GM13977 (cell line): ENCODE results near the gene ACP3.
"Not testable (repeated sequence)": the region's sequence is repeated elsewhere in the genome, so short reads cannot be mapped to it uniquely, and the experiment has no call there.

Source experiments
- DNase-seq: peaks from one replicate; pipeline ENCODE4 v3.0.0; 2012; ENCODE audit warnings: low spot score
- in situ Hi-C: fragments of 300-500 bp; cut with MboI; formaldehyde crosslinking; loops from one replicate; pipeline ENCODE4 v1.12.0; 2022; ENCODE audit warnings: low sequenced_read_pairs, low pct_unique_long_range_greater_than_20kb, mixed read lengths, inconsistent platforms; ENCODE audit not compliant: unreplicated experiment
- TF ChIP-seq, protein P1 (sequence below): IDR thresholded peaks from 2 replicates; pipeline ENCODE4 v1.5.1; 2012; ENCODE audit warnings: mild to moderate bottlenecking, control low read depth; ENCODE audit not compliant: insufficient read depth; ENCODE audit errors: extremely low read depth, missing control alignments

The ACP3 gene

DNA sequence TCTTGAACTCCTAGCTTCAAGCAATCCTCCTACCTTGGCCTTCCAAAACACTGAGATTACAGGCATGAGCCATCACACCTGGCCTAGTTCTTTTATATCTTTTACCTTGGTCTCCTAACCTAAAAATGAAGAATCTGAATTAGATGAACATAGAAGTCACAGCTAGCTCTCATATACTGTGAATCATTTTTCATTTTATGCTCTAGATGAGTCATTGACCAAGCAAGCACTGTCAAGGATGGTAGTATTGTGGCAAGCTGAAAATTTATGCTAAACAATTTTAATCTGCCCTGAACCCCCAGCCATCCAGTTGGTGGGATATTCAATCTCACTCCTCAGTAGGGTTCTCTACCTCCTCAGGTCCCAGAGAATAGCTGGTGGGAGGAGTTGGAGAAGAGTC lies 51.8 kb downstream of the ACP3 start:
- TF ChIP-seq, protein P1, sequence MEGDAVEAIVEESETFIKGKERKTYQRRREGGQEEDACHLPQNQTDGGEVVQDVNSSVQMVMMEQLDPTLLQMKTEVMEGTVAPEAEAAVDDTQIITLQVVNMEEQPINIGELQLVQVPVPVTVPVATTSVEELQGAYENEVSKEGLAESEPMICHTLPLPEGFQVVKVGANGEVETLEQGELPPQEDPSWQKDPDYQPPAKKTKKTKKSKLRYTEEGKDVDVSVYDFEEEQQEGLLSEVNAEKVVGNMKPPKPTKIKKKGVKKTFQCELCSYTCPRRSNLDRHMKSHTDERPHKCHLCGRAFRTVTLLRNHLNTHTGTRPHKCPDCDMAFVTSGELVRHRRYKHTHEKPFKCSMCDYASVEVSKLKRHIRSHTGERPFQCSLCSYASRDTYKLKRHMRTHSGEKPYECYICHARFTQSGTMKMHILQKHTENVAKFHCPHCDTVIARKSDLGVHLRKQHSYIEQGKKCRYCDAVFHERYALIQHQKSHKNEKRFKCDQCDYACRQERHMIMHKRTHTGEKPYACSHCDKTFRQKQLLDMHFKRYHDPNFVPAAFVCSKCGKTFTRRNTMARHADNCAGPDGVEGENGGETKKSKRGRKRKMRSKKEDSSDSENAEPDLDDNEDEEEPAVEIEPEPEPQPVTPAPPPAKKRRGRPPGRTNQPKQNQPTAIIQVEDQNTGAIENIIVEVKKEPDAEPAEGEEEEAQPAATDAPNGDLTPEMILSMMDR = no peak
- in situ Hi-C loops = no loop called here
- no peak for DNase-seq

DNA sequence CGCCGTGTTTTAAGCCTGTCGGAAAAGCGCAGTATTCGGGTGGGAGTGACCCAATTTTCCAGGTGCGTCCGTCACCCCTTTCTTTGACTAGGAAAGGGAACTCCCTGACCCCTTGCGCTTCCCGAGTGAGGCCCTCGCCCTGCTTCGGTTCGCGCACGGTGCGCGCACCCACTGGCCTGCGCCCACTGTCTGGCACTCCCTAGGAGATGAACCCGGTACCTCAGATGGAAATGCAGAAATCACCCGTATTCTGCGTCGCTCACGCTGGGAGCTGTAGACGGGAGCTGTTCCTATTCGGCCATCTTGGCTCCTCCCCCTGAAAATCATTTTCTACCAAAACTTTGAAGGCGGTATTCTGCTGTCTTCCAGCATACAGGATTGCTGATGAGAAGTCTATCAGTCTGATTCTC lies 59.7 kb downstream of the ACP3 start:
- DNase-seq, in situ Hi-C loops: not testable (repeated sequence)

DNA sequence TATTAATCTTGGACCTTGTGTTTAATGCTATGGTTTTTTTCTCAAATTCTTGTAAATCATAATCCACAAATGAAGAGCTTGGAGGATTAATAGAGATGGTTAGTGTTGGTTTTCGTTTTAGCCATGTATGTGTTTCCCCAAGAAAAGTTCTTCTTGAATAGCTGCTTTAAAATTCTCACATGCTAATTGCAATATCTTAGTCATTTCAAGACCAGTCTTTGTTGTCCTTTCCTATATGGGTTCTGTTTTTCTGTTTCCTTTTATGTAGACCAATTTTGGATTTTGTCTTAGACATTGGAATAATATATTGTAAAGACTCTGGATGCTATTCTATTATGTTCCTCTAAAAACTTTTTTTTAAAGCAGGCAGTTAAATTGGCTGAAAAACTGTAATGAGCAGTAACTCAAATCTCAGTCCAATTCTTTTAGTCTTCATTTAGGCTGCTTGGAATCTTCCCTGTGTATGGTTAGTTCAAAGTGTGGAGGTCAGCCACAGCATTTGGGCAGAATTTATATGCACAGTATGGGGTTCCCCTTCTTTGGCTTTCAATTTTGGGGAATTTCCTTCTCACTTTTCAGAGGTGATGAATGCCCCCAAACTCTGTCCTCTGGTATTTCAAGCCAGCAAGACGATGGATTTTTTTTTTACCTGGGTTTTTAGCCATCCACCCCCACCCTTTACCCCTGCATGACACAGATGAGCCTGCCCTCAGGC lies 61.0 kb downstream of the ACP3 start:
- in situ Hi-C loops = no loop called here
- TF ChIP-seq, protein P1 = no peak
- peak; percentile 71 for DNase-seq

DNA sequence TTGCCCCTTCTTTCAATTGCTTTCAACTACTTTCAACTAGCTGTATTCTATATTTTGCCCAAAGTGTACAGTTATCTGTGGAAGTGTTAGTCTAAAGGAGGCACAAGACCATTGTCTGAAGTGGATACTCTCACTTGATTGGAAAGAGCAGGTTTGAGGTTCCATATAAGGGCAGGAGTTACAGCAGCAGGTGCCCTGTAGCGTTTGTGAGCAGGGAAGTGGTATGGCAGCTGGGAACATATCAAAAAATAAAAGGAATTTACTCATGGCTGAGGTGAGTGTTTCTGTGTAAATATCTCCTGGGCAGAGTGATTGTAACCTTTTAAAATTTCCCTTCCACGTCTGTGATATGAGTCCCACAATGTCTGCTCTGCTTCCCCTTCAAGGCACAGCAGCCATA lies 61.6 kb downstream of the ACP3 start:
- in situ Hi-C loops = no loop called here
- TF ChIP-seq, protein P1 = no peak
- no peak for DNase-seq

DNA sequence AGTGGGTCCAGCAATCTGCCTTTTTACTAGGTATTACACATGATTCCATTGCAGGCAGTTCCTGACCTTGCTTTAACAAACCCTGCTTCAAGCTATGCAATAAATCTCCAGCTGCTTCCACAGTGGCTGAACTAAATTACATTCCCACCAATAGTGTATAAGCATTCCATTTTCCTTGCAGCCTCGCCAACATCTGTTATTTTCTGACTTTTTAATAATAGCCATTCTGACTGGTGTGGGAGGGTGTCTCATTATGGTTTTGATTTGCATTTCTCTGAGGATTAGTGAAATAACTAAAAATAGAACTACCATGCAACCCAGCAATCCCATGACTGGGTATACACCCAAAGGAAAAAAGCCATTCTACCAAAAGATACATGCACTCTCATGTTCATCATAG lies 63.7 kb downstream of the ACP3 start:
- in situ Hi-C loops = no loop called here
- TF ChIP-seq, protein P1 = no peak
- DNase-seq = no peak

DNA sequence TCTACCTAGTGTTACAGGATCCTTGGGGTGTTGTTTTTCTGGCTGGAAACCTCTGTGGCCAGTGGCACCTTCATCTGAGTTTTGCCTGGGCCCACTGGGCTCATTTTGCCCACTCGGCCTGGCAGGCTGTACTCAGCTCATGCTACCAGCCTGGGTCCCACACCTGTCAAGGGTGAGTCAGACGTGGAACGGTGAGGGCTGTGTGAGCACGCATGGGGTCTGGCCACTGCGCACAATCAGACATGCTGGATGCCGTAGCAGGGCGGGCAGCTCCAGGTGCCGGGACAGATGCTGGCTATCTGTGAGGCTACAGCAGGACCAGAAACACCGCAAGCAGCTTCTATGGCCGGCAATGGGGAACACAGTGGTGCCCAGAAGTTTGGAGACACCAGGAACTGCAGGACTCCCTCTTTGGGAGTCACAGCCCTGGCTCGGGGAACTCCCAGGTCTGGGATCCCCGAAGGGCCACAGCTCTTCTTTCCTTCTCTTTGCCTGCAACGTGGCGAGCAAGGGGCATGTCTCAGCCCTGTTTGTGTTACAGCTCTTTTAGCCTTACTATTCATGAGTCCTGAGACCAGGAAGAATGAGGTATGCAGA lies 64.2 kb downstream of the ACP3 start:
- in situ Hi-C loops = no loop called here
- no peak for DNase-seq

DNA sequence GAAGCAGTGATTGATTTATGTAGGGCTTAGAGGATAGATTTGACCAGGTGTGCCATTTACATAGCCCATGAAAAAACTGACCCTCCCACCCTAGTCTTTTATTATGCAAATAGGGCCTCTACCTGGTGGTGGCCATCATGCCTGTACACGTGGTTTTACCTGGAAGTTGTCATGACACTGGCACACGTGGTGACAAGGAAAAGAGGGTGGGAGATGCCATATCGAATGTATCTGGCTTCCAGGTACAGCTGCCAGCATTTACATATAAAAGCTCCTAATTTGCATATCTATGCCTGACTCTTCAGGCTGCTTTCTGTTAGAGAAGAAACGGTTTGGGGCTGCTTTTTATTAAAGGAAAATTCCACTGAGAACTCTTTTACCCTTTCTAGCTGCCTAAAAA lies 65.1 kb downstream of the ACP3 start:
- in situ Hi-C loops = no loop called here
- TF ChIP-seq, protein P1 = no peak
- no peak for DNase-seq

More for the DNA sequence above, 64.2 kb downstream of the ACP3 start:
- TF ChIP-seq, protein P1 = no peak
